Neural cell (in vitro differentiated cells): ENCODE results near the gene DCAF15.

Experiments used
- EZH2 ChIP-seq: fragments of 200-600, 300-800 bp; shearing (Covaris generic), sonication (generic); IDR thresholded peaks from 2 replicates; pipeline ENCODE4 v1.6.1; 2014; ENCODE audit warnings: antibody characterized with exemption, low read length, borderline replicate concordance, mild to moderate bottlenecking; ENCODE audit not compliant: insufficient read depth, poor library complexity, severe bottlenecking
- POLR2AphosphoS5 ChIP-seq: IDR thresholded peaks from 2 replicates; pipeline ENCODE4 v1.6.1; 2012
- SMC3 ChIP-seq: fragments of 450-650 bp; conservative IDR thresholded peaks from 2 replicates; pipeline ENCODE4 v1.6.1; 2014; ENCODE audit warnings: antibody characterized with exemption, mild to moderate bottlenecking, moderate library complexity; ENCODE audit not compliant: poor library complexity
- TF ChIP-seq, protein P1 (sequence below): fragments of 450-650 bp; IDR thresholded peaks from 2 replicates; pipeline ENCODE4 v1.5.1; 2014; ENCODE audit warnings: antibody characterized with exemption, mild to moderate bottlenecking, moderate library complexity; ENCODE audit not compliant: poor library complexity, severe bottlenecking

DNA sequence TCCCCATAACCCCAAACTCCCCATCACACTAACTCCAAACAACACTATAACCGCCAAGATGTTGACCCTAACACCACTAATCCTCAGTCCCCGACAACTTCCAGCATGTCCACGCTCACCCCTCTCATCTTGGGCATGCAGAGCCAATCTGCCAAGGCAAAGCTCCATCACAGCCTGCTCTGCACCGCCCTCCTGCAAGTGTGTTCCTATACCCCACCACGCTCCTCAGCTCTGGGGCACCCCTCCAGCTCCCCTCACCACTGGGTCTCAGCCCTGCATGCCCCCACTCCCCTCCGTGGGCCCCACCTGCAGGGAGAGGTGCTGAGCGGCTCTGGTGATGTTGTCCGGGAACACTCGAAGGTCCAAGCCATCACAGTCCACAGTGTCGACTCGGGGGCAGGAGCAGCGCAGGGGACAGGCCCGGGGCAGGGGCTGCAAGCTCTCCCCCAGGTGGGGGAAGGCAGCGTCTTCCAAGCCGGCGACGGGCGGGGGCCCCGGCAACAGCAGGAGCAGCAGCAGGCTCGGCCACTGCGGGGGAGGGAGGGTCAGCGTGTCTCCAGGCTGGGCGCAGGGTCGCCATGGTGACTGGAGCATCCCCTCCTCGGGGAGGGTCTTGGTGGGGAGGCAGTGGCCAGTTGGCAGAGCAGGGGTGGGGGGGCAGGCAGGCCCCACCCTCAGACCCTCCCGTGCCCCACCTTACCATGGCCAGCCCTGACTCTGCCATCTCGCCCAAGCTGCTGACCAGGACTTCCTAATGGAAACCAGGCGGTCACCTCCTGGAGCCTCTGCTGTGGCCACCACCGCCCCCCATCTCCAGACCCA is 14.6 kb upstream of the DCAF15 start:
- TF ChIP-seq EZH2 (no peak), SMC3 (no peak), POLR2AphosphoS5 (no peak)
- TF ChIP-seq, protein P1, sequence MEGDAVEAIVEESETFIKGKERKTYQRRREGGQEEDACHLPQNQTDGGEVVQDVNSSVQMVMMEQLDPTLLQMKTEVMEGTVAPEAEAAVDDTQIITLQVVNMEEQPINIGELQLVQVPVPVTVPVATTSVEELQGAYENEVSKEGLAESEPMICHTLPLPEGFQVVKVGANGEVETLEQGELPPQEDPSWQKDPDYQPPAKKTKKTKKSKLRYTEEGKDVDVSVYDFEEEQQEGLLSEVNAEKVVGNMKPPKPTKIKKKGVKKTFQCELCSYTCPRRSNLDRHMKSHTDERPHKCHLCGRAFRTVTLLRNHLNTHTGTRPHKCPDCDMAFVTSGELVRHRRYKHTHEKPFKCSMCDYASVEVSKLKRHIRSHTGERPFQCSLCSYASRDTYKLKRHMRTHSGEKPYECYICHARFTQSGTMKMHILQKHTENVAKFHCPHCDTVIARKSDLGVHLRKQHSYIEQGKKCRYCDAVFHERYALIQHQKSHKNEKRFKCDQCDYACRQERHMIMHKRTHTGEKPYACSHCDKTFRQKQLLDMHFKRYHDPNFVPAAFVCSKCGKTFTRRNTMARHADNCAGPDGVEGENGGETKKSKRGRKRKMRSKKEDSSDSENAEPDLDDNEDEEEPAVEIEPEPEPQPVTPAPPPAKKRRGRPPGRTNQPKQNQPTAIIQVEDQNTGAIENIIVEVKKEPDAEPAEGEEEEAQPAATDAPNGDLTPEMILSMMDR = no peak
